MM.1S (cell line): ENCODE results near the gene IGFBP5.

Experiments used
- DNase-seq: peaks from one replicate; pipeline ENCODE4 v3.0.0-alpha.2; 2015
- H2AFZ ChIP-seq: fragments of 300-600 bp; sonication (generic); 2 replicates; pipeline ENCODE4 v1.6.0; 2016; ENCODE audit warnings: antibody characterized with exemption, low read length
- H3F3A ChIP-seq: fragments of 300-600 bp; sonication (generic); 2 replicates; pipeline ENCODE4 v1.6.1; 2016; ENCODE audit warnings: mild to moderate bottlenecking, antibody characterized with exemption, low read length, moderate library complexity, mixed read lengths; ENCODE audit not compliant: insufficient read depth
- H3K27ac ChIP-seq: fragments of 300-600 bp; sonication (generic); 2 replicates; pipeline ENCODE4 v1.5.1; 2016; ENCODE audit warnings: mild to moderate bottlenecking, low read length
- H3K27me3 ChIP-seq: fragments of 300-600 bp; sonication (generic); replicated peaks from 2 replicates; pipeline ENCODE4 v1.6.0; 2016; ENCODE audit warnings: low read length; ENCODE audit not compliant: insufficient read depth
- H3K36me3 ChIP-seq: fragments of 300-600 bp; sonication (generic); replicated peaks from 2 replicates; pipeline ENCODE4 v1.6.1; 2016; ENCODE audit warnings: mild to moderate bottlenecking, low read length, mixed read lengths; ENCODE audit not compliant: insufficient read depth
- H3K4me1 ChIP-seq: fragments of 300-600 bp; sonication (generic); 2 replicates; pipeline ENCODE4 v1.6.1; 2016; ENCODE audit warnings: low read length, mixed read lengths
- H3K4me2 ChIP-seq: fragments of 300-600 bp; sonication (generic); 2 replicates; pipeline ENCODE4 v1.6.0; 2016; ENCODE audit warnings: low read depth, low read length
- H3K4me3 ChIP-seq: fragments of 300-600 bp; sonication (generic); 2 replicates; pipeline ENCODE4 v1.5.1; 2016; ENCODE audit warnings: low read length, mixed read lengths
- H3K79me2 ChIP-seq: fragments of 300-600 bp; sonication (generic); 2 replicates; pipeline ENCODE4 v1.6.1; 2016; ENCODE audit warnings: mixed run types, low read length, mixed read lengths
- H3K9ac ChIP-seq: fragments of 300-600 bp; sonication (generic); 2 replicates; pipeline ENCODE4 v1.6.1; 2016; ENCODE audit warnings: low read length, mixed read lengths
- H3K9me2 ChIP-seq: fragments of 300-600 bp; sonication (generic); replicated peaks from 2 replicates; pipeline ENCODE4 v1.6.1; 2016; ENCODE audit warnings: mild to moderate bottlenecking, low read length, mixed read lengths; ENCODE audit not compliant: insufficient read depth
- H3K9me3 ChIP-seq: fragments of 300-600 bp; sonication (generic); replicated peaks from 2 replicates; pipeline ENCODE4 v1.6.1; 2016; ENCODE audit warnings: mild to moderate bottlenecking, low read length, mixed read lengths; ENCODE audit not compliant: insufficient read depth
- H4K20me1 ChIP-seq: fragments of 300-600 bp; sonication (generic); 2 replicates; pipeline ENCODE4 v1.6.1; 2016; ENCODE audit warnings: mild to moderate bottlenecking, low read length, moderate library complexity, mixed read lengths; ENCODE audit not compliant: insufficient read depth
- CTCF ChIP-seq: fragments of 300-600 bp; sonication (generic); IDR thresholded peaks from 2 replicates; pipeline ENCODE4 v1.5.1; 2016; ENCODE audit warnings: antibody characterized with exemption, low read length, mixed read lengths
- EZH2 ChIP-seq: fragments of 300-600 bp; sonication (generic); optimal IDR thresholded peaks from 2 replicates; pipeline ENCODE3; 2017; ENCODE audit warnings: low read depth, mild to moderate bottlenecking, antibody characterized with exemption, low read length, mixed read lengths
- EZH2phosphoT487 ChIP-seq: fragments of 300-600 bp; sonication (generic); IDR thresholded peaks from 2 replicates; pipeline ENCODE4 v1.6.1; 2018; ENCODE audit warnings: antibody characterized with exemption, low read length

IGFBP5 gene

GRCh38 chr2:216701544-216701943 lies 6.2 kb upstream of the IGFBP5 start:
- H3K27me3 ChIP-seq = no peaks in the 10 kb centered on the region
- no peaks in the 10 kb centered on the region for H3K9me3 ChIP-seq
- H3K36me3 ChIP-seq = no peaks in the 10 kb centered on the region
- H3K9ac ChIP-seq = no peak overlapping the region
- TF ChIP-seq EZH2 (no peak), EZH2phosphoT487 (no peak), CTCF (no peak)
- DNase-seq = no peak
- no peak overlapping the region for H3K4me2 ChIP-seq
- no peaks in the 10 kb centered on the region for H3K79me2 ChIP-seq
- H3K9me2 ChIP-seq = no peaks in the 10 kb centered on the region
- H3K4me3 ChIP-seq = no peak overlapping the region
- H3F3A ChIP-seq = no peaks in the 10 kb centered on the region
- no peaks in the 10 kb centered on the region for H4K20me1 ChIP-seq
- H2AFZ ChIP-seq = no peak overlapping the region
- no peaks in the 10 kb centered on the region for H3K4me1 ChIP-seq
- no peak overlapping the region for H3K27ac ChIP-seq

- no peak for DNase-seq
- H3K9me2 ChIP-seq = no peaks in the 10 kb centered on the region
- TF ChIP-seq EZH2 = no peak
- no peak for TF ChIP-seq CTCF
- no peak for TF ChIP-seq EZH2phosphoT487
Measured at GRCh38 chr2:216700781-216701180, 5.4 kb upstream of the IGFBP5 start.

GRCh38 chr2:216700088-216700567 lies 4.8 kb upstream of the IGFBP5 start:
- no peak for DNase-seq
- Histone ChIP-seq H3K79me2 (no peaks in the 10 kb centered on the region), H3K4me3 (no peak overlapping the region), H2AFZ (no peak overlapping the region), H4K20me1 (no peaks in the 10 kb centered on the region), H3F3A (no peaks in the 10 kb centered on the region), H3K4me1 (no peaks in the 10 kb centered on the region), H3K9me2 (no peaks in the 10 kb centered on the region), H3K9me3 (no peaks in the 10 kb centered on the region), H3K36me3 (no peaks in the 10 kb centered on the region), H3K4me2 (no peak overlapping the region), H3K27me3 (peaks cover 5% of the 10 kb centered on the region; the same call in 1 of the 2 replicates), H3K27ac (no peak overlapping the region), H3K9ac (no peak overlapping the region)
- TF ChIP-seq CTCF (no peak), EZH2phosphoT487 (no peak), EZH2 (no peak)

More at GRCh38 chr2:216700781-216701180, 5.4 kb upstream of the IGFBP5 start:
- H3K4me1 ChIP-seq = no peaks in the 10 kb centered on the region
- H3K9me3 ChIP-seq = no peaks in the 10 kb centered on the region
- no peaks in the 10 kb centered on the region for H3K79me2 ChIP-seq
- no peak overlapping the region for H3K4me2 ChIP-seq
- H3K27ac ChIP-seq = no peak overlapping the region
- no peaks in the 10 kb centered on the region for H3F3A ChIP-seq
- no peak overlapping the region for H2AFZ ChIP-seq
- no peaks in the 10 kb centered on the region for H3K36me3 ChIP-seq
- H3K27me3 ChIP-seq = no peaks in the 10 kb centered on the region; the same call in 1 of the 2 replicates
- H3K4me3 ChIP-seq = no peak overlapping the region
- no peaks in the 10 kb centered on the region for H4K20me1 ChIP-seq
- H3K9ac ChIP-seq = no peak overlapping the region
